Measurements from ENCODE around the gene PDE8A. TPM values are rescaled to one million over a fixed set of nuclear protein-coding genes. Genes with fewer than 3 reads are reported as not detected.
A peak's percentile ranks its signal among the peaks of the same experiment; 100 is the strongest.

Gene PDE8A
- total RNA-seq, 2 experiments from 2014 or later = 28.3 to 32.3 TPM

GRCh38 chr15:84987949-84988624 lies 6.4 kb downstream of the PDE8A start:
- ChIA-PET CTCF (ENCODE audit: unreplicated experiment) (no interaction called here), POLR2A (interaction anchor here (0.5 to 2.0 kb wide), 5 partner anchors 12 to 263 kb away, joined by 3 to 5 read pairs (median 3); no protein-coding TSS in a partner anchor)
- Histone ChIP-seq H3K79me2 (ENCODE audit: insufficient read depth, low read depth, low read length) (peaks cover 57% of the 10 kb centered on the region), H4K20me1 (ENCODE audit: insufficient read depth, low read length) (peaks cover 9% of the 10 kb centered on the region; the same call in 1 of the 2 replicates), H3K9me2 (ENCODE audit: insufficient read depth, low read length) (no peaks in the 10 kb centered on the region), H3K9me3 (ENCODE audit: low read length) (peaks cover 6% of the 10 kb centered on the region; the same call in 1 of the 2 replicates), H3K4me2 (ENCODE audit: low read length) (peak overlapping the region; percentile 29; the same call in 1 of the 2 replicates), H2AFZ (ENCODE audit: low read length) (no peak overlapping the region), H3K4me3 (ENCODE audit: low read depth, low read length, poor library complexity, severe bottlenecking) (no peak overlapping the region), H3K4me1 (ENCODE audit: insufficient read depth, low read length, poor library complexity, severe bottlenecking) (peaks cover 56% of the 10 kb centered on the region), H3K27ac (ENCODE audit: low read depth, low read length, poor library complexity, severe bottlenecking) (no peak overlapping the region), H3K36me3 (ENCODE audit: insufficient read depth, low read length) (no peaks in the 10 kb centered on the region)
- intact Hi-C loops (cut with micrococcal nuclease; ENCODE audit: unreplicated experiment) = no loop called here
- no peak for DNase-seq (ENCODE audit: low spot score)
- TF ChIP-seq EZH2phosphoT487 (IDR thresholded peaks at IDR 0.05; ENCODE audit: borderline replicate concordance, low read depth, low read length) (no peak), CTCF (conservative IDR thresholded peaks at IDR 0.05; ENCODE audit: low read length) (no peak)
- no TSS peak for BruUV-seq (replicated peaks)

GRCh38 chr15:84988909-84989644 lies 7.4 kb downstream of the PDE8A start:
- H3K9me2 ChIP-seq (ENCODE audit: insufficient read depth, low read length) = no peaks in the 10 kb centered on the region
- no peak overlapping the region for H3K4me2 ChIP-seq (ENCODE audit: low read length)
- BruUV-seq (replicated peaks) = no TSS peak
- peaks cover 5% of the 10 kb centered on the region; the same call in 1 of the 2 replicates for H4K20me1 ChIP-seq (ENCODE audit: insufficient read depth, low read length)
- no peak overlapping the region for H2AFZ ChIP-seq (ENCODE audit: low read length)
- no peak for TF ChIP-seq CTCF (conservative IDR thresholded peaks at IDR 0.05; ENCODE audit: low read length)
- TF ChIP-seq EZH2phosphoT487 (IDR thresholded peaks at IDR 0.05; ENCODE audit: borderline replicate concordance, low read depth, low read length) = no peak
- intact Hi-C loops (cut with micrococcal nuclease; ENCODE audit: unreplicated experiment) = no loop called here
- peaks cover 6% of the 10 kb centered on the region; the same call in 1 of the 2 replicates for H3K9me3 ChIP-seq (ENCODE audit: low read length)
- no peak overlapping the region for H3K27ac ChIP-seq (ENCODE audit: low read depth, low read length, poor library complexity, severe bottlenecking)
- no peak for DNase-seq (ENCODE audit: low spot score)
- H3K4me1 ChIP-seq (ENCODE audit: insufficient read depth, low read length, poor library complexity, severe bottlenecking) = peaks cover 46% of the 10 kb centered on the region
- H3K4me3 ChIP-seq (ENCODE audit: low read depth, low read length, poor library complexity, severe bottlenecking) = no peak overlapping the region
- CTCF ChIA-PET (ENCODE audit: unreplicated experiment) = no interaction called here
- H3K79me2 ChIP-seq (ENCODE audit: insufficient read depth, low read depth, low read length) = peaks cover 50% of the 10 kb centered on the region
- H3K36me3 ChIP-seq (ENCODE audit: insufficient read depth, low read length) = no peaks in the 10 kb centered on the region
- POLR2A ChIA-PET = interaction anchor here (2.0 kb wide), 1 partner anchor 11 kb away, joined by 5 read pairs; no protein-coding TSS in a partner anchor
